Iris pigment epithelial cell (primary cell): ENCODE results near the gene ZNF560.
"Not testable (repeated sequence)": the region's sequence is repeated elsewhere in the genome, so short reads cannot be mapped to it uniquely, and the experiment has no call there.

ENCODE experiments used
- DNase-seq: peaks from one replicate; pipeline ENCODE4 v3.0.0-alpha.2; 2011; ENCODE audit warnings: low read depth

Gene ZNF560

DNA sequence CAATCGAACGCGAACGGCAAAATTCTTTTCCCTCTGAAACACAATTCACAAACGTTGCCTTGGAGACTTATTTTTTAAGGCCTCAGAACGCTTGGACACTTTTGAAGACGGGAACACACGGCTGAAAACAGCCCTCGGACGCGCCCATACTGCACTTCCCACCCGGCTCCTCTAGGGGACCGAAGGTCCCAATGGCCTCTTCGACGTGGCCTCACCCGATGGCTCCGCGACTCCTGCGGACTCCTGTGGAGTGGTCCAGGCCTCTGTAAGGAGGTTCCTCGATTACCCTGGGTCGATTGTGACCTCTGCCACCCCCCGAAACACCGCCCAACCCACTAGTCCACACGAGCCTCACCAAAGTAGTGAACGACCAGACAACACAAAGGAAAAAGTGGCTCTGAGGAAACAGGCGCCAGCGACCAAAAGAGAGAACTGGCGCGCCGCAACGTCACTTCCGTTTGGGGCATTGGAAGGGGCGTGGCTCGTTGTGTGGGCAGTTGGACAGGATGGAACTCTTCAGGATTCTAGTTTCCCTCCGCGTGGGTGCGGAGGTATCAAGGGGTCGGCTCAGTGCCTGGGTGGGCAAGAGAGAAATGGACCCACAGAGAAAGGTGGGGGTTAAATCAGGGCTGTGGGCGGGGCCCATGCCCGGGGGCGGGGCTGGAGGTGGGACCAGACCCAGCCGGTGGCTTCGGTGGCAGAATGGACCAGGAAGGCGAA, at the start of gene ZNF560:
ZNF560 (minus strand) TSS at position 434 of the 720 bp plus-strand sequence. CDS start 23,303 bp downstream, outside the sequence.
- DNase-seq: peak; percentile 58

DNA sequence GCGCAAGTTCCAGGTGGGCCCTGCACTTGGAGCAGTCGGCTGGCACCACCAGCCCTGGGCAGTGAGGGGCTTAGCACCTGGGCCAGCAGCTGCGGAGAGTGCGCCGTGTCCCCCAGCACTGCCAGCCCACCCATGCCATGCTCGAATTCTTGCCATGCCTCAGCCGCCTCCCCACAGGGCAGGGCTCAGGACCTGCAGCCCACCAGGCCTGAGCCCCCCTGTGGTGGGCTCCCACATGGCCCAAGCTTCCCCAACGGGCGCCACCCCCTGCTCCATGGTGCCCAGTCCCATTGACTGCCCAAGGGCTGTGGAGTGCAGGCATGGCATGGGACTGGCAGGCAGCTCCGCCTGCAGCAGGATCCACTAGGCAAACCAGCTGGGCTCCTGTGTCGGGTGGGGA, 49.5 kb upstream of the ZNF560 start:
- no peak for DNase-seq

DNA sequence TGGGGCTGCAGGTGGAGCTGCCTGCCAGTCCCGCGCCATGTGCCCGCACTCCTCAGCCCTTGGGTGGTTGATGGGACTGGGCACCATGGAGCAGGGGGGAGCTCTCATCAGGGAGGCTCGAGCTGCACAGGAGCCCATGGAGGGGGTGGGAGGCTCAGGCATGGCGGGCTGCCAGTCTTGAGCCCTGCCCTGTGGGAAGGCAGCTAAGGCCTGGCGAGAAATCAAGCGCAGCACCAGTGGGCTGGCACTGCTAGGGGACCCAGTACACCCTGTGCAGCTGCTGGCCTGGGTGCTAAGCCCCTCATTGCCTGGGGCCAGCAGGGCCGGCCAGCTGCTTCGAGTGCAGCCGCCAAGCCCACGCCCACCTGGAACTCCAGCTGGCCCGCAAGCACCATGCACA, 42.9 kb upstream of the ZNF560 start:
- DNase-seq: not testable (repeated sequence)

DNA sequence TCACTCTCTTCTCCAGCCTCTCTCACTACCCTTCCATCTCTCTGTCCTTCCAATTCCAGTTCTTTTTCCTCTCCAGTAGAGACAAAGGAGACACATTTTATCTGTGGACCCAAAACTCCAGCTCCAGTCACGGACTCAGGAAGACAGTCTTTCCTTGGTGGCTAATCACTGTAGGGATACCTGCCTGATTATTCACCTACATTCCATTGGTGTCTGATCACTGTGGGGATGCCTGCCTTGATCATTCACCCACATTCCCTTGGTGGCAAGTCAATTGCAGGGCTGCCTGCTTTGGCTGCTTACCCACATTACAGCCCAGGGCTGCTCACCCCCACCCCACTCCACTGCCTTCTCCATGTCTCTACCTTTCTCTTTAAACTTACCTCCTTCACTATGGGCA, 41.5 kb upstream of the ZNF560 start:
- peak; percentile 7 for DNase-seq

DNA sequence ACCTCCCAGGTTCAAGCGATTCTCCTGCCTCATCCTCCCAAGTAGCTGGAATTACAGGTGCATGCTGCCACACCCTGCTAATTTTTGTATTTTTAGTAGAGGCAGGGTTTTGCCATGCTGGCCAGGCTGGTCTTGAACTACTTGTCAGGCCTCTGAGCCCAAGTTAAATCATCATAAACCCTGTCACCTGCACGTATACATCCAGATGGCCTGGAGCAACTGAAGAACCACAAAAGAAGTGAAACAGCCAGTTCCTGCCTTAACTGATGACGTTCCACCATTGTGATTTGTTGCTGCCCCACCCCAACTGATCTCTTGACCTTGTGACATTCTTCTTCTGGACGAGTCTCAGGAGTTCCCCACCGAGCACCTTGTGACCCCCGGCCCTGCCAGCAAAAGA, 40.8 kb upstream of the ZNF560 start:
- not testable (repeated sequence) for DNase-seq

DNA sequence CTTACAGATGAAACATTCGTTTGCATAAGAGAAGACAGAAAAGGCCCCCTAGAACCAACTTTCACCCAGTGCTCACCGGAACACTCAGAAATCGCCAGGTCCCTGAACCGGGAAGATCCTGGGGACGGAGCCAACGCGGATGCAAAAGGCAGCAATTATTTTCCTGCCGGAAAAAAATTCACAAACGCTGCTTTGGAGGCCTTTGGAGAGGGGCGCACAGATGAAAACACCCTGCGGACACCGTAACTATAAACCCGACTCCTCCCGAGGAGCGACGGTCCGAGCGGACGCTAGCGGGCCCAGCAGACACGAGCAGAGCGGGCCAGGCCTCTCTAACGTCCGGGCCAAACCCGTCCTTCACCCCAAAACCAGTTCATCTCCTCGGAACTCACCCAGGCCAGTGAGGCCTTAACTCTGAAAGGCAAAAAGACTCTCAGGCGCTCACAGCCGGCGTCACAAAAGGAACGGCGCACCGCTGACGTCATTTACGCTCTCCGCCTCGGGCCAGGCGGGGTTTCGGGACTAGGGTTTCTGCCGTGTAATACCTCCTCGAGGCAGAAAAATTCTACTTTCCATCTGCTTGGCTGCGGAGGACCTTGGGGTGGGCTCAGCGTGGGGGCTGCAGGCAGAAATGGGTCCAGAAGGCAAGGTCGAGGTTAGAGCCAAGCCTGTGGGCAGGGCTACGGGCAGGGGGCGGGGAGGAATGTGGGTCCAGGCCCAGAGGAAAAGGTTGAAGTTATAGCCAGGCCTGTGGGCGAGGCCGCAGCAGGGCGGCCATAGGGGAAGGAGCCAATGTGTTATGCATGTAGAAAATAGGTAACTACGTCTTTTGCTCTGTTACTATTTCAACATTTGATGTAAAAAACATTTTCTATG, 40.0 kb upstream of the ZNF560 start, which contains the start of gene ZNF426:
ZNF426 (minus strand) TSS at position 463 of the 876 bp plus-strand sequence. CDS start 2,413 bp downstream, outside the sequence.
- DNase-seq: peak; percentile 93

DNA sequence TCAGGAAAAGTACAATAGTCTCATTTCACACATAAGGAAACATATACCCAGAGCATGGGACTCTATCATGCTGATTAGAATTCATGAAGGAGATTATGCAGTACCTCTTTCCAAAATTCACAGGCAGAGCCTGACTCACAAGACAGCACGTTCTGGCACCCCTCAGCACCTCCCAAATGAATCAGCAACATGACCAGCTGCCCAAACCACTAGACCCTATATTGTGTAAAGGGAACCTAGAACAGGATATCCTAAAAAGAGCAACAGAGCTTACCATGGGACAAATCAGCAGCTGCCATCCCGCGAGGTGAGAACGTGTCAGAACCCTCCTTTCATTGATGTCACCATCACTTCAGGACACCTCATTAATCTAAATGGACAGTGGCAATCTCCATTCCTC, 37.5 kb upstream of the ZNF560 start:
- no peak for DNase-seq

DNA sequence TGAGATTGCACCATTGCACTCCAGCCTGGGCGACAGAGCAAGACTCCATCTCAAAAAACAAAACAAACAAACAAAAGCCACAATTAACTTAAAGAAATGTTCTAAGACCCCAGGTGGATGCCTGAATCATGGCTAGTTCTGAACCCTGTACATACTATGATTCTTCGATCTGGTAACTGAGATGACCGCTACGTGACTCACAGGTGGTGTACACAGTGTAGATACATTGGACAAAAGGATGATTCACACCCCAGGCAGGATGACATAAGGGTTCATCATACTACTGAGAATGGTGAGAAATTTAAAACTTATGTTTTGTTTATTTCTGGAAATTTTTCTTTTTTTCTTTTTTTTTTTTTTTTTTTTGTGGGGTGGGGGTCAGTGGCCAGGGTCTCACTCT, 33.5 kb upstream of the ZNF560 start:
- peak; percentile 16 for DNase-seq

DNA sequence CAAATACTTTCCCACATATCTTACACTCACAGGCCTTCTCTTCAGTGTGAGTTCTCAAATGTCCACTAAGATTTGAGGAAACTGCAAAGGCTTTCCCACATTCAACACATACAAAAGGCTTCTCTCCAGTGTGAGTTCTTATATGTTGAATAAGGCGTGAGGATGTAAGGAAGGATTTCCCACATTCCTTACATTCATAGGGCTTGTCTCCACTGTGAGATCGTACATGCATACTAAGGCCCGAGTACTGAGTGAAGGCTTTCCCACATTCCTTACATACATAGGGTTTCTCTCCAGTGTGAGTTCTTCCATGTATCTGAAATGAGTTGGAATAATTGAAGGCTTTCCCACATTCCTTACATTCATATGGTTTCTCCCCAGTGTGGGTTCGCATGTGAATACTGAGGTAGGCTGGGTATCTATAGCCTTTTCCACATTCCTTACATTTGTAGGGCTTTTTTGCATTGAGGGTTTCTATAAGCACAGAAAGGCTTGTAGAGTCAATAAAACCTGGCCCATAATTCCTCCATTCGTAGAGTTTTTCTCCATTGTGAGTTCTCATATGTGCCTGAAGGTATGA, 30.4 kb upstream of the ZNF560 start:
- peak; percentile 10 for DNase-seq

DNA sequence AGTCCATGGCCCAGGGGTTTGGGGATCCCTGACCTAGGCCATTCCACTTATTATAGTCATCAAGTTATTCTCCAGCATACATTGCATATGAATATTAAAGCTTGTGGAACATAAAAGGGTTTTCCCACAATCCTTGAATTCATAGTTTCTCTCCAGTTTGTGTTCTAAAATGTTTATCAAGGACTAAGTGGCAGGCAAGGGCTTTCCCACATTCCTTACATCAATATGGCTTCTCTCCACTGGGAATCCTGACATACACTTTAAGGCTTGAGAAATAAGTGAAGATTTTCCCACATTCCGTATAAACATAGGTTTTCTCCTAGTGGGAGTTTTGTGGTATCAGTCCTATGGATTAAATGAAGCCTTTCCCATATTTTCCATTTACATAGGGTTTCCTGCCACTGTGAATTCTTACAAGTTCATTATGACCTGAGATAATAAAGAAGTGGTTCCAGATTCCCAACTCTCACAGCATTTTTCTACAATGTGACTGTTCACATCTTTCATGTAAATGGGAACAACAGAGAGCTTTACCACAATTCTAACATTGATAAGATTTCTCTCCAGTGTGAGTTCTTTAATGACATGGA, 25.6 kb upstream of the ZNF560 start:
- peak; percentile 7 for DNase-seq

DNA sequence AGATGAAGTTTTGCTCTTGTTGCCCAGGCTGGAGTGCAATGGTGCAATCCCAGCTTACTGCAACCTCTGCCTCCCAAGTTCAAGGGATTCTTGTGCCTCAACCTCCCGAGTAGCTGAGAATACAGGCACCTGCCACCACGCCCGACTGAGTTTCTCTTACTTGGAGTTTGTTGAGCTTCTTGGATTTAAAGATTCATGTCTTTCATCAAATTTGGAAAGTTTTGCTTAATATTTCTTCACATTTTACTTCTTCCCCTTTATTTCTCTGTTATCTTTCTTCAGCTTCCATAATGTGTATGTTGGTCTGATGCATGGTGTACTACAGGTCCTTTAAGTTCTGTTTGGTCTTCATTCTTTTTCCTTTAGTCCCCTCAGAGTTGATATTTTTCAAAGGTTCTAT, 8.9 kb upstream of the ZNF560 start:
- no peak for DNase-seq

DNA sequence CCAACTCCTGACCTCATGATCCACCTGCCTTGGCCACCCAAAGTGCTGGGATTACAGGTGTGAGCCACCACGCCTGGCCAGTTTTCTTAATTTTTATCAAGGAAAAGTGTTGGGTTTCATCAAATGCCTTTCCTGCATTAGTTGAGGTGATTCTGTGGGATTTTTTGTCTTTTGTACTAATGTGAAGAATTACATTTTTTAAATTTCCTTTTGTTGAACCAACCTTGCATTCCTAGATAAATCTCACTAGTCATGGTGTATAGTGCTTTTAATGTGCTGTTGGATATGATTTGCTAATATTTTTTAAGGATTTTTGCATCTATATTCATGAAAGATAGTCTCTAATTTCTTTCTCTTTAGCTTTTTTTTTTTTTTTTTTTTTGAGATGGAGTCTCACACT, 2.4 kb upstream of the ZNF560 start:
- no peak for DNase-seq

DNA sequence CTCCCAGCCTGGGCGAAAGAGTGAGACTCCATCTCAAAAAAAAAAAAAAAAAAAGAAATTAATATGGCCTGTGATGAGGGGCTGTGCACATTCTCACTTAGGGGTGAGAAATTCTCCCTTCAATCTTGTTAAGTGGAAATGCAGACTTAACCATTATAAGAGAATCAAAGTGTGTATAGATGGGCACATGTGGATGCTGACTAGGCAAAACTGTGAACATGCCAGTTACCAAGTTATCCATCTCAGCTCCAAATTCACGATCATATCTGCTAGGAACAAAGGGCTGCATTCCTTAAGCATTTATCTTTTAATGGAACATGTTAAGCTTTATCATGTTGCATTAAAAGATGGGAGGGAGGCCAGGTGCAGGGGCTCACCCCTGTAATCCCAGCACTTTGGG, 4.3 kb downstream of the ZNF560 start:
- no peak for DNase-seq

DNA sequence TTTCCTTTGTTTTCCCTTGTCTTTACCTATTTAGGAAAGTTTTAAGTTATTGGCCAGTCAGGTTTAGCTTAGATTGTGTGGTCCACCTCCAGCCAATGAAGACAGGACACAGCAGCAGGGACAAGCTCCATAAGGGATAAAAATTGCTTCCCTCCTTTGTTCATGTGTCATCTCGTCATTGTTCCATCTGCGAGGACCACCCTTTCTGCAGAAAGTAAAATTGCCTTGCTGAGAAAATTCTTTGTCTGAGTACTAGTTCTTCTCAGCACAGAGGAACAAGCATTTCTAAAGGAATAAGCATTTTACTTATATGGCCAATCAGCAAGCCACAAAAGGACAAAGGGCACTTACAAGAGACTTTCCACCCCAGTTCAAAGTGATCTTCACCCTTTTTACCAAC, 11.4 kb downstream of the ZNF560 start:
- DNase-seq: no peak

DNA sequence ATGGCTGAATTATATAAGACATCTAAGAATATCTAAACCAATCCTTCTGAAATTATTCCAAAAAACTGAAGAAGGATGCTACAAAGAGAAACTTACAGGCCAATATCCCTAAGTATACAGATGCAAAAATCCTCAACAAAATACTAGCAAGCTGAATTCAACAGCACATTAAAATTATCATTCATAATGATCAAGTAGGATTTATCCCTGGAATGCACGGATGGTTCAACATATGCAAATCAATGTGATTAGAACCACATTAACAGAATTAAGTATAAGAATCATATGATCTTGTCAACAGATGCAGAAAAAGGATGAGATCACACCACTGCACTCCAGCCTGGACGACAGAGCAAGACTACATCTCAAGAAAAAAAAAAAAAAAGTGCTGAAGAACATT, 13.3 kb downstream of the ZNF560 start:
- no peak for DNase-seq

DNA sequence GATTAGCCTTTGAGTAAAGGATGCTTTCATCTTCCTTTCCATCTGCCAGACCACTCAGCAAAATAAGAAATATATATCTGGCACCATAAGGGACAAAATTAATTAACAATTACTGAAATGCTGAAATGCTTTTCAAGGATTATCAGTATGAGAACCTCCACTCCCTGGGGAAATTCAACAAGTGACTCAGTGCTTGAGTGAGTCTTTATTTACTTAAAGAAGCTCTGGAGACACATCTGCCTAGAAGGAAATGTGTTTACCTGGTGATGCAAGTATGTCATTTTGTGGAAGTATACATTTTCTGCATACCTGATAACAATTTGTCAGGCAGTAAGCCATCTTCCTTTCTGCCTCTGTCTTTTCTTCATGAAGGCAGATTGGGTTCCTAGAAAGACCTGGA, 23.4 kb downstream of the ZNF560 start:
- no peak for DNase-seq

DNA sequence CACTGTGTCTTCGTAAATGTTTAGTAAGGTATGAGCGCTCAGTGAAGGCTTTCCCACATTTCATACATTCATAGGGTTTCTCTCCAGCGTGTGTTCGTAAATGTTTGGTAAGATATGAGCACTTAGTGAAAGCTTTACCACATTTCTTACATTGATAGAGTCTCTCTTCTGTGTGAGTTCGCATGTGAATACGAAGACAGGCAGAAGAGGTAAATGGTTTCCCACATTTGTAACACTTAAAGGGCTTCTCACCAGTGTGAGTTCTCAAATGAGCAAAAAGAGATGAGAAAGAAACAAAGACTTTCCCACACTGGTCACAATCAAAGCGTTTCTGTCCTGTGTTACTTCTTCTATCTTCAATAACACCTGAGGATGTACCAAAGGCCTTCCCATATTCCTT, 31.3 kb downstream of the ZNF560 start:
- no peak for DNase-seq

DNA sequence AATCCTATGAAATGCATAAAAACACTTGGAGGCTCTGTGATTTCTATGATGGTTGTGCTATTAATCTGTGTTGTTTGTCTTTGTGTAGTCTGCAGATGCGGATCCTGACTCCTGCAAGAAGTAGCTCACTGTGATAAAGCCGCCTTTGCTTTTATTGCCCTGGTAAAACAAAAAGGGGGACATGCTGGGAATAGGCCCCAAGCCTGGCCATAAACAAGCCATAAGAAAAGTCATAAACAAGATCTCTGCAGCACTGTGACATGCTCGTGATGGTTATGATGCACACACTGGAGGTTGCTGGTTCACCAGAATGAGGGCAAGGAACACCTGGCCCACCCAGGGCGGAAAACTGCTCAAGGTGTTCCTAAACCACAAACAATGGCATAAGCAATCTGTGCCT, 36.5 kb downstream of the ZNF560 start:
- DNase-seq: no peak

DNA sequence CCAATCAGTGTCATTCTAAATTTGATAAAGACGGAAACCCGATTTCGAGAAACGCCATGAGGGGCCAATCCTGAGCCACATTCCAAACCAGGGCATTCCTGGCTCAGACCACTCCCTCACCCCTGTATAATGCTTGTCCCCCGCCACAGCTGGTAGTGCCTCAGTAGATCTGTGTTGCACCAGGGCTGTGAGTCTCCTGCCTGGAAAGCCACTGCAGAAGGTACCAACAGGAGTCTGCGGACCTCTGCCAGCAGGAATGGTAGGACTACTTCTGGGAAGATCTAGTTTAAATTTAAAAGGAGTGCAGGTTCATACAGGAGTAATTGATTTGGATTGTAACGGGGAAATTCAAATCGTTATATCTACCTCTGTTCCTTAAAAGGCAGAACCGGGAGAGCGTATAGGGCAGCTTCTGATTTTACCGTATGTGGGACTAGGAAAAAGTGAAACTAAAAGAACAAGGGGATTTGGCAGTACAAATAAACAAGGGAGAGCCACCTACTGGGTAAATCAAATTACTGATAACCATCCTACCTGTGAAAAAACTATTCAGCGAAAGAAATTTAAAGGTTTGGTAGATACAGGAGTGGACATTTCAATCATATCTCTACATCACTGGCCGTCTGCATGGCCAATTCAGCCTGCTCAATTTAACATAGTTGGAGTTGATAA, 42.3 kb downstream of the ZNF560 start:
- no peak for DNase-seq

DNA sequence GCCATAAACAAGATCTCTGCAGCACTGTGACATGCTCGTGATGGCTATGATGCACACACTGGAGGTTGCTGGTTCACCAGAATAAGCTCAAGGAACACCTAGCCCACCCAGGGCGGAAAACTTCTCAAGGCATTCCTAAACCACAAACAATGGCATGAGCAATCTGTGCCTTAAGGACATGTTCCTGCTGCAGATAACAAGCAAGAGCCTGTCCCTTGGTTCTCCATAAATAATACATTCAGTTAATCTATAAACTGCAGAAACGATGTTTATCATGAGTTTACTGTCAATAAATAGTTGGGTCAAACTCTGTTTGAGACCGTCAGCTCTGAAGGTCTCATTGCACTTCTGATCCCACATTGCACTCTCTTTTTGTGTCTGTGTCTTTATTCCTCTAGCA, 44.5 kb downstream of the ZNF560 start:
- no peak for DNase-seq

DNA sequence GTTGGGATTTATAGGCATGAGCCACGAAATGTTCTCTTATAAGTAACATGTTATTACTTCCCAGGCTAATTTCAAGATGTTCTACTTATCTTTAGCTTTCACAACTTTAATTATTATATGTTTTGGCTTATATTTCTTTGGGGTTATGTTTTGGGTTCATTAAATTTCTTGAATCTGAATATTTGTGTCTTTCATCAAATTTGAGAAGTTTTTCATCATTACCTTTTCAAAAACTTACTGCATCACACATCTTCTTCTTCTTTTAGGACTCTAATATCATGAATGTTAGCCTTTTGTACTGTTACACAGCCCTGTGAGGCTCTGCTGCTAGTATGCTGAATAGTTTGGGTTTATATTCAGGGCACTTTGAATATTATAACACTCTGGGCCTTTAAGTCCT, 53.4 kb downstream of the ZNF560 start:
- no peak for DNase-seq

DNA sequence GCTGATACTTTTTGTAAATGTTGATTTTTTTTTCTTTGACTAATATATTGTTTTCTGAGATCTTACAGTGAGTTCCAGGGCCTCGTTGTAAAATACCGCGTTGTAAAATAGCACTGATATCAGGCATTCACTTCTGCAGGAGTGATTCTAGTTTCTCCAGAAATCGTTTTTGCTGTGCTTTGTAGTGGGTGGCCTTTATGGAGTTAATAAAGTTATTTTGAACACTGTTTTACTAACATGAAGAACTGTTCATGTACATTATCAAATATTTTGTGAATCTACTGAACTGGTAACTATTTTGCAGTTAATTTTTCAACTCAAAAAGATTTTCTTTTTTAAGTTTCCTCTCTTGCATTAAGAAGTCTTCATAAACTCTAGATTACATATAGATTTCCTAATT, 62.1 kb downstream of the ZNF560 start:
- DNase-seq: no peak
